WTC11 (cell line): Measurements from ENCODE around the gene BCAS3. TPM values are rescaled to one million over a fixed set of nuclear protein-coding genes. Genes with fewer than 3 reads are reported as not detected.

ENCODE experiments used
- ATAC-seq: fragments of 200-7000 bp; cut with Tn5 transposase; 2 replicates; pipeline ENCODE4 v1.10.0; 2021; ENCODE audit warnings: mild to moderate bottlenecking, moderate library complexity
- CTCF ChIA-PET: fragments of 300-600 bp; sonication (Branson Sonifier 250); formaldehyde crosslinking; loops from one replicate; lab custom pipeline; 2021; ENCODE audit warnings: antibody characterized with exemption; lab: Charles Lee
- POLR2A ChIA-PET: fragments of 350-600 bp; sonication (Branson Sonifier 250); formaldehyde crosslinking; loops from one replicate; lab custom pipeline; 2021; ENCODE audit warnings: antibody characterized with exemption; lab: Charles Lee
- DNase-seq: peaks from one replicate; pipeline ENCODE4 v3.0.0; 2021; ENCODE audit warnings: low spot score
- H3K27ac Mint-ChIP-seq: 2 replicates; pipeline ENCODE4 v1.8.0; 2021; ENCODE audit warnings: mixed read lengths
- H3K27me3 Mint-ChIP-seq: 2 replicates; pipeline ENCODE4 v1.8.0; 2021; ENCODE audit warnings: low read depth, mild to moderate bottlenecking, moderate library complexity, mixed read lengths
- H3K36me3 Mint-ChIP-seq: 2 replicates; pipeline ENCODE4 v1.8.0; 2021; ENCODE audit warnings: mixed read lengths
- H3K4me1 Mint-ChIP-seq: 2 replicates; pipeline ENCODE4 v1.8.0; 2022; ENCODE audit warnings: mixed read lengths
- H3K4me3 Mint-ChIP-seq: 2 replicates; pipeline ENCODE4 v1.8.0; 2021; ENCODE audit warnings: mild to moderate bottlenecking, moderate library complexity, mixed read lengths
- H3K9me3 Mint-ChIP-seq: 2 replicates; pipeline ENCODE4 v1.8.0; 2021; ENCODE audit warnings: mixed read lengths
- ATF1 ChIP-seq: sonication (generic); formaldehyde crosslinking; IDR thresholded peaks from 2 replicates; pipeline ENCODE4 v1.8.1; 2023; ENCODE audit warnings: mild to moderate bottlenecking, moderate library complexity, missing genetic modification reagents
- E2F4 ChIP-seq: sonication (generic); formaldehyde crosslinking; IDR thresholded peaks from 2 replicates; pipeline ENCODE4 v1.8.1; 2022; ENCODE audit warnings: low read depth, mild to moderate bottlenecking, moderate library complexity, missing genetic modification reagents, borderline replicate concordance
- GTF2I ChIP-seq: fragments of 250-450 bp; sonication (Bioruptor Pico); conservative IDR thresholded peaks from 2 replicates; pipeline ENCODE4 v1.4.0; 2021; ENCODE audit warnings: mild to moderate bottlenecking
- IRF1 ChIP-seq: sonication (generic); formaldehyde crosslinking; IDR thresholded peaks from 2 replicates; pipeline ENCODE4 v1.8.0; 2023; ENCODE audit warnings: missing genetic modification reagents
- IRF2 ChIP-seq: sonication (generic); formaldehyde crosslinking; IDR thresholded peaks from 2 replicates; pipeline ENCODE4 v1.8.0; 2022; ENCODE audit warnings: low read depth, missing genetic modification reagents, borderline replicate concordance
- MYBL2 ChIP-seq: sonication (generic); formaldehyde crosslinking; IDR thresholded peaks from 2 replicates; pipeline ENCODE4 v1.8.1; 2023; ENCODE audit warnings: mild to moderate bottlenecking, moderate library complexity, missing genetic modification reagents
- NFE2L1 ChIP-seq: sonication (generic); formaldehyde crosslinking; IDR thresholded peaks from 2 replicates; pipeline ENCODE4 v1.8.1; 2023; ENCODE audit warnings: missing genetic modification reagents
- OVOL2 ChIP-seq: fragments of 250-450 bp; sonication (Bioruptor Pico); IDR thresholded peaks from 2 replicates; pipeline ENCODE4 v1.9.0; 2021; ENCODE audit warnings: mild to moderate bottlenecking, borderline replicate concordance
- RELA ChIP-seq: sonication (generic); formaldehyde crosslinking; IDR thresholded peaks from 2 replicates; pipeline ENCODE4 v1.8.1; 2022; ENCODE audit warnings: missing genetic modification reagents, mild to moderate bottlenecking, borderline replicate concordance
- RORB ChIP-seq: fragments of 250-450 bp; sonication (Bioruptor Pico); IDR thresholded peaks from 2 replicates; pipeline ENCODE4 v1.9.0; 2021; ENCODE audit warnings: mild to moderate bottlenecking
- SMAD3 ChIP-seq: sonication (generic); formaldehyde crosslinking; IDR thresholded peaks from 2 replicates; pipeline ENCODE4 v1.8.0; 2022; ENCODE audit warnings: missing genetic modification reagents, mild to moderate bottlenecking, borderline replicate concordance
- TP53 ChIP-seq: sonication (generic); formaldehyde crosslinking; IDR thresholded peaks from 2 replicates; pipeline ENCODE4 v1.8.1; 2023; ENCODE audit warnings: mild to moderate bottlenecking, missing genetic modification reagents
- ZBTB43 ChIP-seq: sonication (generic); formaldehyde crosslinking; IDR thresholded peaks from 2 replicates; pipeline ENCODE4 v1.8.1; 2023; ENCODE audit warnings: mild to moderate bottlenecking, missing genetic modification reagents
- ZNF416 ChIP-seq: fragments of 250-450 bp; sonication (Bioruptor Pico); IDR thresholded peaks from 2 replicates; pipeline ENCODE4 v1.9.0; 2021; ENCODE audit warnings: mild to moderate bottlenecking, inconsistent platforms
- ZNF423 ChIP-seq: fragments of 250-450 bp; sonication (Bioruptor Pico); IDR thresholded peaks from 2 replicates; pipeline ENCODE4 v2.1.2; 2022; ENCODE audit warnings: mild to moderate bottlenecking, moderate library complexity
- ZNF671 ChIP-seq: fragments of 250-450 bp; sonication (Bioruptor Pico); IDR thresholded peaks from 2 replicates; pipeline ENCODE4 v1.8.0; 2021; ENCODE audit warnings: mild to moderate bottlenecking
- total RNA-seq: library from RNA; stranded (reverse); gene quantifications from 3 replicates; pipeline ENCODE4 v1.2.3, GENCODE V29; 2021
- TF ChIP-seq, protein P1 (sequence below): sonication (generic); formaldehyde crosslinking; IDR thresholded peaks from 2 replicates; pipeline ENCODE4 v1.8.1; 2022; ENCODE audit warnings: mild to moderate bottlenecking, missing genetic modification reagents, moderate library complexity, borderline replicate concordance
- TF ChIP-seq, protein P2 (sequence below): sonication (generic); formaldehyde crosslinking; IDR thresholded peaks from 2 replicates; pipeline ENCODE4 v1.8.1; 2022; ENCODE audit warnings: low read depth, missing genetic modification reagents, borderline replicate concordance
- TF ChIP-seq, protein P3 (sequence below): sonication (generic); formaldehyde crosslinking; IDR thresholded peaks from 2 replicates; pipeline ENCODE4 v1.8.1; 2022; ENCODE audit warnings: mild to moderate bottlenecking, moderate library complexity, missing genetic modification reagents

The BCAS3 gene
- total RNA-seq, 1 experiment from 2014 or later, result 15.5 TPM

- H3K9me3 Mint-ChIP-seq, result no peaks in the 10 kb centered on the region; the same call in 1 of the 2 replicates
- ChIA-PET POLR2A (no interaction called here), CTCF (no interaction called here)
- no peaks in the 10 kb centered on the region for H3K27me3 Mint-ChIP-seq
- no peaks in the 10 kb centered on the region for H3K4me1 Mint-ChIP-seq
- no peak overlapping the region for H3K4me3 Mint-ChIP-seq
- no peak overlapping the region for H3K27ac Mint-ChIP-seq
- peaks cover 31% of the 10 kb centered on the region for H3K36me3 Mint-ChIP-seq
- ATAC-seq (no peak), DNase-seq (no peak)
- TF ChIP-seq SMAD3 (CRISPR knock-in tag) (no peak), ATF1 (no peak), E2F4 (no peak), RORB (CRISPR knock-in tag) (no peak), OVOL2 (CRISPR knock-in tag) (no peak), ZNF671 (no peak)
- TF ChIP-seq, protein P1, sequence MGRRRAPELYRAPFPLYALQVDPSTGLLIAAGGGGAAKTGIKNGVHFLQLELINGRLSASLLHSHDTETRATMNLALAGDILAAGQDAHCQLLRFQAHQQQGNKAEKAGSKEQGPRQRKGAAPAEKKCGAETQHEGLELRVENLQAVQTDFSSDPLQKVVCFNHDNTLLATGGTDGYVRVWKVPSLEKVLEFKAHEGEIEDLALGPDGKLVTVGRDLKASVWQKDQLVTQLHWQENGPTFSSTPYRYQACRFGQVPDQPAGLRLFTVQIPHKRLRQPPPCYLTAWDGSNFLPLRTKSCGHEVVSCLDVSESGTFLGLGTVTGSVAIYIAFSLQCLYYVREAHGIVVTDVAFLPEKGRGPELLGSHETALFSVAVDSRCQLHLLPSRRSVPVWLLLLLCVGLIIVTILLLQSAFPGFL, result no peak
- TF ChIP-seq, protein P2, sequence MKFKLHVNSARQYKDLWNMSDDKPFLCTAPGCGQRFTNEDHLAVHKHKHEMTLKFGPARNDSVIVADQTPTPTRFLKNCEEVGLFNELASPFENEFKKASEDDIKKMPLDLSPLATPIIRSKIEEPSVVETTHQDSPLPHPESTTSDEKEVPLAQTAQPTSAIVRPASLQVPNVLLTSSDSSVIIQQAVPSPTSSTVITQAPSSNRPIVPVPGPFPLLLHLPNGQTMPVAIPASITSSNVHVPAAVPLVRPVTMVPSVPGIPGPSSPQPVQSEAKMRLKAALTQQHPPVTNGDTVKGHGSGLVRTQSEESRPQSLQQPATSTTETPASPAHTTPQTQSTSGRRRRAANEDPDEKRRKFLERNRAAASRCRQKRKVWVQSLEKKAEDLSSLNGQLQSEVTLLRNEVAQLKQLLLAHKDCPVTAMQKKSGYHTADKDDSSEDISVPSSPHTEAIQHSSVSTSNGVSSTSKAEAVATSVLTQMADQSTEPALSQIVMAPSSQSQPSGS (CRISPR knock-in tag), result no peak
Observed at GRCh38 chr17:60647705-60648104, 29.9 kb upstream of the BCAS3 start.

DNA sequence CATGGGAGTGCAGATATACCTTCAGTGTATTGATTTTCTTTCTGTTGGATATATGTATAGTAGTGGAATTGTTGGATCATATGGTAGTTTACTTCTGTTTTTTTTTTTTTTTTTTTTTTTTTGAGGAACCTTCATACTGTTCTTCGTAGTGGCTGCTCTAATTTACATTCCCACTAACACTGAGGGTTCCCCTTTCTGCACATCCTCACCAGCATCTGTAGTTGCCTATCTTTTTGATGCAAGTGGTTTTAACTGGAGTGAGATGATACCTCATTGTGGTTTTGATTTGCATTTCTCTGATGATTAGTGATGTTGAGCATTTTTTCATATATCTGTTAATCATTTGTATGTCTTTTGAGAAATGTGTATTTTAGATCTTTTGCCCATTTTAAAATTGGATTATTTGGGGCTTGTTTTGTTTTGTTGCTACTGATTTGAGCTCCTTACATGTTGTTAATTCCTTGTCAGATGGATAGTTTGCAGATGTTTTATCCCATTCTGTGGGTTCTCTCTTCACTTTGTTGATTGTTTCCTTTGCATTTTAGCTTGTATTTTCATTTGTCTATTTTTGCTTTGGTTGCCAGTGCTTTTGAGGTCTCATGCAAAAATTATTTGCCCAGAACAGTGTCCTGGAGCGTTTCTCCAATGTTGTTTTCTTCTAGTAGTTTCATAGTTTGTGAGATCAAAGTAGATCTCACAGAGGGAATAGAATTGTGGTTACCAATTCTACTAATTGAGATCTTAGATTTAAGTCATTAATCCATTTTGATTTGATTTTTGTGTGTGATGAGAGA lies 25.0 kb upstream of the BCAS3 start:
- Mint-ChIP-seq H3K27ac (no peak overlapping the region), H3K4me1 (peaks cover 3% of the 10 kb centered on the region; the same call in 1 of the 2 replicates), H3K9me3 (peaks cover 4% of the 10 kb centered on the region; the same call in 1 of the 2 replicates), H3K36me3 (peaks cover 36% of the 10 kb centered on the region), H3K27me3 (no peaks in the 10 kb centered on the region), H3K4me3 (no peak overlapping the region)
- ChIA-PET POLR2A (no interaction called here), CTCF (interaction anchor here (1.1 kb wide), 1 partner anchor 12 kb away, joined by 5 read pairs; no protein-coding TSS in a partner anchor)
- TF ChIP-seq ZNF416 (CRISPR knock-in tag) (no peak), RELA (CRISPR knock-in tag) (no peak), GTF2I (CRISPR knock-in tag) (no peak), IRF1 (CRISPR knock-in tag) (no peak), ZBTB43 (CRISPR knock-in tag) (no peak), ZNF423 (no peak), TP53 (CRISPR knock-in tag) (no peak), MYBL2 (CRISPR knock-in tag) (no peak), NFE2L1 (CRISPR knock-in tag) (no peak), IRF2 (CRISPR knock-in tag) (no peak)
- TF ChIP-seq, protein P1, result no peak
- TF ChIP-seq, protein P3, sequence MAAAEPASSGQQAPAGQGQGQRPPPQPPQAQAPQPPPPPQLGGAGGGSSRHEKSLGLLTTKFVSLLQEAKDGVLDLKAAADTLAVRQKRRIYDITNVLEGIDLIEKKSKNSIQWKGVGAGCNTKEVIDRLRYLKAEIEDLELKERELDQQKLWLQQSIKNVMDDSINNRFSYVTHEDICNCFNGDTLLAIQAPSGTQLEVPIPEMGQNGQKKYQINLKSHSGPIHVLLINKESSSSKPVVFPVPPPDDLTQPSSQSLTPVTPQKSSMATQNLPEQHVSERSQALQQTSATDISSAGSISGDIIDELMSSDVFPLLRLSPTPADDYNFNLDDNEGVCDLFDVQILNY, result no peak
- DNase-seq, result no peak
- ATAC-seq, result no peak
